Measurements from ENCODE around the gene SERPIND1.

The SERPIND1 gene

DNA sequence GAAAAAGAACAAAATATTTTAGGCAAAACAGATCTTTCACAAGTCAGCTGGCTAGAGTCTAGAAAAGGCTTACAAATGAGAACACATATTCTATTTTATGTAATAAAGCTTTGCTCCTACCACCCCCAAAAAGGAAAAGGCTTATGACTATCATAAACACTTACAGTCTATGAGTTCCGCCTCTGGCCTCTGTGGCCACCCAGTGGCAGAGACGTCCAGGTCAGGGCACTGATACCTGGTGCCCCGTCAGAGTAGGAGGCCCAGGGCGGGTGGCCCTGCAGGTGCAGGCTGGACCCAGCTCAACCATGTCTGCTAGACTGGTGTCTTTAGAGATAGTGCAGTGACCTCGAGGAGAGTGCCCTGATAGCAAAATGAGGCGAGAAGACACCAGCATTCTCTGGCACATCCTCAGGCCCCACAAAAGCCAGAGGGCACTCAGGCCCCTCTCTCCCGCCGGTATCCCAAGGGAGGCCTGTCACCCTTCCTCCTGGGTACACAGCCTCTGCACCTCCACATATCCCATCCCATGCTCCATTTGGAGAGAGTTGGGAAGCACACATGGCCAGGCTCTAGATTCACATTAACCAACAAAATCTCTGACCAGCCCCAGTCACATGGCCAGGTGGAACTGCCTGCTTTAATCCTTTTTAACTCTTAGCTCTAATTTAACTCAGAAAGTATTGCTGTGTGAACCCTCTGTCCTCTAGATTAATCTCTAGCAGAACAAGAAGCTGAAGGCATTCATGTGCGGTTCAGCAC lies 27.3 kb upstream of the SERPIND1 start:
- TF ChIP-seq, protein P1, sequence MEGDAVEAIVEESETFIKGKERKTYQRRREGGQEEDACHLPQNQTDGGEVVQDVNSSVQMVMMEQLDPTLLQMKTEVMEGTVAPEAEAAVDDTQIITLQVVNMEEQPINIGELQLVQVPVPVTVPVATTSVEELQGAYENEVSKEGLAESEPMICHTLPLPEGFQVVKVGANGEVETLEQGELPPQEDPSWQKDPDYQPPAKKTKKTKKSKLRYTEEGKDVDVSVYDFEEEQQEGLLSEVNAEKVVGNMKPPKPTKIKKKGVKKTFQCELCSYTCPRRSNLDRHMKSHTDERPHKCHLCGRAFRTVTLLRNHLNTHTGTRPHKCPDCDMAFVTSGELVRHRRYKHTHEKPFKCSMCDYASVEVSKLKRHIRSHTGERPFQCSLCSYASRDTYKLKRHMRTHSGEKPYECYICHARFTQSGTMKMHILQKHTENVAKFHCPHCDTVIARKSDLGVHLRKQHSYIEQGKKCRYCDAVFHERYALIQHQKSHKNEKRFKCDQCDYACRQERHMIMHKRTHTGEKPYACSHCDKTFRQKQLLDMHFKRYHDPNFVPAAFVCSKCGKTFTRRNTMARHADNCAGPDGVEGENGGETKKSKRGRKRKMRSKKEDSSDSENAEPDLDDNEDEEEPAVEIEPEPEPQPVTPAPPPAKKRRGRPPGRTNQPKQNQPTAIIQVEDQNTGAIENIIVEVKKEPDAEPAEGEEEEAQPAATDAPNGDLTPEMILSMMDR (IDR thresholded peaks at IDR 0.05), result no peak

GRCh38 chr22:20747223-20747622 lies 26.7 kb upstream of the SERPIND1 start:
- TF ChIP-seq, protein P1 (IDR thresholded peaks at IDR 0.05), result no peak

DNA sequence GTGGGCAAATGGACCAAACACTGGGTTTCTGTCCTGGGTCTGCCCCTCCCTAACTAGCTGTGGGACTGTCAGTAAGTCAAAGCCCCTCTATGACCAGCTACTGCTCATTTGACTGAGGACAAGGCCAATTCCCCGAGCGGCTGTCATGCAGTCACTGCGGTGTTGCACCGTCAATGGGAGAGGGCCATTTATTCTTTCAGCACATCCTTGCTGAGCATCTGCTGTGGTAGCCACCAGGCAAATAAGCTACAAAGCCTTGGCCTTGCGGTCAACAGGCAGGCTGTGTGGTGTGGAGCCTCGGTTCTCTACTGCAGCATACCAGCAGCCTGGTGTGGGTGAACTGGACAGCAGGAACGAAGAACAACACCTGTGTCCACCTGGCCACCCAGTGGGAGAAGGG lies 25.8 kb upstream of the SERPIND1 start:
- TF ChIP-seq, protein P1 (IDR thresholded peaks at IDR 0.05), result no peak

DNA sequence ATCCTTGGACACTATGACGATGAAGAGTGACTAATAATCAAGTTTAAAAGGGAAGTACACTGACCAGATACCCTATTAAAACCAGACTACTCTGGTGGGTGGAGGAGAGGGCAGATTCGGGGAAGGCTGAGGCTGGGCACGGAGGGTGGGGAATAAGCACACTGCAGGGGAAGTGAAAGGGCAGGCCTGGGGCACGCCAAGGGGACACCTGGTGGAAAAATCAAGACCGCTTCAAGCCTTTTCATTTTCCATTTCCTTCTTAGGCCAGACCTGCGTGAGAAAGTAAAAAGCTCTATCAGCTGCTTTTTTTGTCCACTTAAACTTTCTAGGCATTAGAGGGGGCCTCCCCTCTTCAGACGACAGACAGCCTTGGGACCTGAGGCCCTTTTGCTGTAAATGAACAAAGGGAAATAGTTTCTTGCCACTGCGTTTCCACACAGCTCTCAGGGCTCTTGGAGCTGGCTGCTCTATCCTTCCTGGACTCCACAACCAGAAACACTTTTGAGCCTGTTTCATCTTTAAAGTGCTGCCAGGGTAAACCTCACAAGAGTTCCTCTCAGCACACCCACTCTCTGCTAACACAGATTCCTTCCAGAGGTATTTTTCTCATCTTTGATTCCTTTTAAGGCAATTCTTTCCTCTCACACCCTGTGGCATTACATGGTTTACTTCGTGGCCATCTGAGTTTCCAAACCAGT lies 25.0 kb upstream of the SERPIND1 start:
- TF ChIP-seq, protein P1 (IDR thresholded peaks at IDR 0.05), result no peak

DNA sequence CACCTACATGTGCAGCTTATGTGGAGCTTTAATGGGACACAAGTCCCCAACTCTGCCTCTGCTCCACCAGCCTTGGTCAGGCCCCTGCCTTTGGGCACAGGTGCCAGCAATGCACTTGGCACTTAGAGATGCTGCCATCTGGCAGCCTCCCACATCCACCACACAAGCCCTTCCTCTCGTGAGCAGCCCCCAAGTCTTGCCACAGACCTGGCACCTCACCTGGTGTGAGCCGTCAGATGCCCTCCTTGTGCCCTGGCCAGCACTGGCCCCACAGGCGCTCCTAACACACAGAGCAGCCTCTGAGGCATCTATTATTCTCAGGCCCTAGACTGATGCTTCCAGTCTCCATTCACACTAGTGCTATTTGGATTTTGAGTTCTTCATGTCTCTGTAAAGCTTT lies 24.5 kb upstream of the SERPIND1 start:
- TF ChIP-seq, protein P1 (IDR thresholded peaks at IDR 0.05), result no peak

- TF ChIP-seq, protein P1 (IDR thresholded peaks at IDR 0.05), result no peak
These were observed 23.3 kb upstream of the SERPIND1 start for GRCh38 chr22:20750461-20751184.

- TF ChIP-seq, protein P1 (IDR thresholded peaks at IDR 0.05), result no peak
These were observed 22.6 kb upstream of the SERPIND1 start for GRCh38 chr22:20751185-20751851.
